ENCODE data around the gene AP3M1. TPM values are rescaled to one million over a fixed set of nuclear protein-coding genes. Genes with fewer than 3 reads are reported as not detected.

AP3M1 gene
- total RNA-seq, 1 donor: 51.4 TPM

DNA sequence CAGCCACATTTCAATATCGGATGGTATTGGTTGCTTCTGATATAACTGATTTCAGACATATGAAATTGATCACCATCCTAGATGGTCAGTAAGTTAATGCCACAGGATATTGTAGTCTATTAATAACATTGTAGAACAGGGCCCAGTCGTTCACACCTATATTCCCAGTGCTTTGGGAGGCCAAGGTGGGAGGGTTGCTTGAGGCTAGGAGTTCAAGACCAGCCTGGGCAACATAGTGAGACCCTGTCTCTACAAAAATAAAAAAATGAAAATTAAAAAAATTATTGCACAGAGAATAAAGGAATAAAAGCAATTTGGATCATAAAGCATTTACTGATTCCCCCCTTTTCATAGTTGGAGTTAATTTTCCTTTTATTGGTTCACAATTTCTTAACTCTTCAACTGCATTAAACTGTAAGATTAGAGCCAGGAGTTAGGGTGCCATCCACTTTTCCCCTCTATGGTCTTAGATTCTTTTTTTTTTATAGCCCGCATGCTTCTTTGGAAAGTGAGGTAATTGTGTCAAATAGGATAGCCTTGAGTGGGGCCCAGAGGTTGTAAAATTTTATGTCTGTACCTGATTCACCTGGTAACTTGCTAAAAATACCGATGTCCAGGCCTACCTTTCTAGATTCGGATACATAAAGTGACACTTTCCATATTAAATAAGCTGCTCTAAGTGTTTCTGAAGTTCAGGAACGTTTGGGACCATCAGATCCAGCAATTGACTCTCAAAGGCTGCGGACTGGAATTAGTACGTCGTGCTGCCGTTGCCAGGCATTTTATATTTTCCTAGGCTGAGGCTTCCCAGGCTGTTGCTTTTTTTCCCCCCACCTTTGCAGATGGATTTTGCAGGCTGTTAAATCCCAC is 25.1 kb upstream of the AP3M1 start:
- peak overlapping the region; percentile 97 for H3K4me3 ChIP-seq (ENCODE audit: low read depth, low read length)
- DNase-seq (ENCODE audit: low read depth): no peak
- TF ChIP-seq, protein P1, sequence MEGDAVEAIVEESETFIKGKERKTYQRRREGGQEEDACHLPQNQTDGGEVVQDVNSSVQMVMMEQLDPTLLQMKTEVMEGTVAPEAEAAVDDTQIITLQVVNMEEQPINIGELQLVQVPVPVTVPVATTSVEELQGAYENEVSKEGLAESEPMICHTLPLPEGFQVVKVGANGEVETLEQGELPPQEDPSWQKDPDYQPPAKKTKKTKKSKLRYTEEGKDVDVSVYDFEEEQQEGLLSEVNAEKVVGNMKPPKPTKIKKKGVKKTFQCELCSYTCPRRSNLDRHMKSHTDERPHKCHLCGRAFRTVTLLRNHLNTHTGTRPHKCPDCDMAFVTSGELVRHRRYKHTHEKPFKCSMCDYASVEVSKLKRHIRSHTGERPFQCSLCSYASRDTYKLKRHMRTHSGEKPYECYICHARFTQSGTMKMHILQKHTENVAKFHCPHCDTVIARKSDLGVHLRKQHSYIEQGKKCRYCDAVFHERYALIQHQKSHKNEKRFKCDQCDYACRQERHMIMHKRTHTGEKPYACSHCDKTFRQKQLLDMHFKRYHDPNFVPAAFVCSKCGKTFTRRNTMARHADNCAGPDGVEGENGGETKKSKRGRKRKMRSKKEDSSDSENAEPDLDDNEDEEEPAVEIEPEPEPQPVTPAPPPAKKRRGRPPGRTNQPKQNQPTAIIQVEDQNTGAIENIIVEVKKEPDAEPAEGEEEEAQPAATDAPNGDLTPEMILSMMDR (IDR thresholded peaks at IDR 0.05; ENCODE audit: insufficient read depth, low read depth, low read length): no peak

DNA sequence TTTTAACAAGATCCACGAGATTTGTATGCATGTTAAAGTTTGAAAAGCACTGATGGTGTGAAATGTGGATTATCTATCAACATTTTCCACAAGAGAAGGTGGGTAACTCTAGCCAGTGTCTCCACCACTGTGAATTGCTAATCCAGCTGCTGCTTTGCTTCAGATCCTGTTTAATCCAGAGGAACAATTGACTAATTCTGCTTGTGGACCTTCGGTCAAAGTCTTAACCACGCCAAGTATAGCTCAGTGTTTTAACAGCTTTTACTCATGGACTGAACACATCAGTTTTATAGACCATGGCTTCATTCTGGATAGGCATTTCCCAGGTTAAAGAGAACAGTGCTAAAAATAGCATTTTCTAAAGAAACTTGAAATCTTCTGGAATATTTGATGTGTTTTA is 23.9 kb upstream of the AP3M1 start:
- TF ChIP-seq, protein P1 (IDR thresholded peaks at IDR 0.05; ENCODE audit: insufficient read depth, low read depth, low read length): no peak
- no peak overlapping the region for H3K4me3 ChIP-seq (ENCODE audit: low read depth, low read length)
- no peak for DNase-seq (ENCODE audit: low read depth)

DNA sequence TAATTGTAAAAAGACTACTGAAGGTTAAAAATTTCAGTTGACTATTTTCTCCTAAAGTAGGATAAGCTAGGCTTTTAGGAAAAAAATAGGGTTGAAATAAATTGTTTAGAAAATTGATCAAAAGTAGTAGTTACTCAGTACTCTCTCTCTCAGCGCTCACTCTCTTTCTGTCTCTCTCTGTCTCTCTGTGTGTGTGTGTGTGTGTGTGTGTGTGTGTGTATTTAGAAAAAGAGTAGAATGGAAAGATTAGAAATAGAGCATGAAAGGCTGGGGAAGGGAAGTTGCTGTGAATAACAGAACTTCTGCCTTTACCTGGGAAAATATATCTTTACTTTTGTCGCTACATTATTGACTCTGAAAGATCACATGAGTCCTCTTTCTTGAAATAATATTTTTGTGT is 21.0 kb upstream of the AP3M1 start:
- TF ChIP-seq, protein P1 (IDR thresholded peaks at IDR 0.05; ENCODE audit: insufficient read depth, low read depth, low read length): no peak
- no peak overlapping the region for H3K4me3 ChIP-seq (ENCODE audit: low read depth, low read length)
- no peak for DNase-seq (ENCODE audit: low read depth)

DNA sequence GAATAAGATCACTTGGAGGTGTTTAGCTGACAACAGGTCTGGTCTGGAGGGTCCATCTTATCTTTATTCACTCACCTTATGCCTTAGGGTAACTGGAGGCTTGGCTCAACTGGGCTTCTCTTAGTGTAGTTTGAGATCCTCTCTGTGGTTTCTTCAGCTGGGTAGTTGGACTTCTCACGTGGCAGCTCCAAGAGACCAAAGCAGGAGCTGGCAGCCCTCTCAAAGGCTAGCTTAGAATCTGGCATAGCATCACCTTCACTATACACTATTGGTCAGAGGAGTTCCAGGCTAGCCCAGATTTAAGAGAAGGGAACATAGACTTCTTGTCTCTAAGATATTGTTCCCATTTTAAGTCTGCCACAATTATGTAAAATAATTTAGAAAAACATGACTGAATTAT is 16.8 kb upstream of the AP3M1 start:
- no peak overlapping the region for H3K4me3 ChIP-seq (ENCODE audit: low read depth, low read length)
- TF ChIP-seq, protein P1 (IDR thresholded peaks at IDR 0.05; ENCODE audit: insufficient read depth, low read depth, low read length): no peak
- no peak for DNase-seq (ENCODE audit: low read depth)

DNA sequence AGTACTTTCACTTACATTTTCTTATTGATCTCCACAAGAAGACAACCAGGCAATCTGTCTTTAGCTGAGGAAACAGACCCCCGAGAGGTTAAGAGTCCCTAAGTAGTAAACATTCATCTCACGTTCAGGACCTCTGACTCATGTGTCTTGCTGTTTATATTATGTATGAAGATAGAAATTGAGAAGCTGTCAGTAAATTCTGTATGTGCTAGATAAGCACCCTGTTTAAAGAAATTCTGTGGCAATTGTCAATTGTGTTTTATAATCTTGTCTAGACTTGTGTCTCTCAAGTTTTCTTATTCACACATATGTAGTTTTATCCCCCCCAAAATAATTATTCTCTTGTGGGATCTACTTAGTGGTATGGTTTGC is 14.9 kb upstream of the AP3M1 start:
- peak; percentile 57 for DNase-seq (ENCODE audit: low read depth)
- TF ChIP-seq, protein P1 (IDR thresholded peaks at IDR 0.05; ENCODE audit: insufficient read depth, low read depth, low read length): no peak
- no peak overlapping the region for H3K4me3 ChIP-seq (ENCODE audit: low read depth, low read length)

DNA sequence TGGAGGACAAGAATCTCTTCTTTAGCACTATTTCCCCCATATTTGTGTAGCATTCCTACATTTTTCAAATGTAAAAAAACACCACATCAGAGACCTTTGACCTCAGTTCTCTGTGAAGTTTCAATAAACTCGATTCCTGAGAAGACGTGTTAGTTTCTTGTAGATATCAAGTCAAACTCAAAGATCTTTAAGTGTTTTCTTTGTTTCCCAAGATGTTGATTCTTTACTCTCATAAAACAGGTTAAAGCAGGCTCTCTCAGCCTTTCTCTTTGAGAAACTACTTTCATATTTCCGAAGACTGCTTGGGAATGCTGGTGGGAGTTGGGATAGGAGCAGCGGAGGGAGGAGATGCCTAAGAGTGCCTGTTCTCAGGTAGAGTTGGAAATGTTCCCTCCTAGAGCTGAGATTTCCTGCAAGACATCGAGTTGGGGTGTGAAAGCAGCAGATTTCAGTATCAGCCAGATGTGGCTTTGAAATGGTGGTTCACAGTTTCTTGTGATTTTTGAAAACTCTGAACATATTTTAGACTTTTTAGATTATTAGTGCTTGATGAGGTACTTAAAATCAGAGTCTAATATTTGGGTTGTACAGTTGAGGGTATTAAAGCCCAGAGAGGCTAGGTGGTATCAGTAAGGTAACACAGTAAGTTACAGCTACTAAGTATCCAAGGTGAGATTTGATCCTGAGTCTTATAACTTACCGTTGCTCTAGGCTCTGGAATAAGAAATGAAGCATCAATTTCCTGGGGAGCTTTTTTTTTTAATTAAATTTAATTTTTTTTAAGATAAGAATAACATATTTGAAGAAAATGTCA is 14.3 kb upstream of the AP3M1 start:
- peak overlapping the region; percentile 31 for H3K4me3 ChIP-seq (ENCODE audit: low read depth, low read length)
- DNase-seq (ENCODE audit: low read depth): peak; percentile 55
- TF ChIP-seq, protein P1 (IDR thresholded peaks at IDR 0.05; ENCODE audit: insufficient read depth, low read depth, low read length): no peak
